GM19239 (cell line): ENCODE data around the gene CAPRIN1.
"Not testable (repeated sequence)": the region's sequence is repeated elsewhere in the genome, so short reads cannot be mapped to it uniquely, and the experiment has no call there.

ENCODE experiments used
- DNase-seq: peaks from one replicate; pipeline ENCODE4 v3.0.0; 2011; ENCODE audit warnings: low spot score; ENCODE audit not compliant: insufficient read length
- FAIRE-seq: peaks from 2 replicates; lab custom pipeline; 2011; peaks lifted over from hg19 to GRCh38; lab: Jason Lieb, UNC

Gene CAPRIN1

DNA sequence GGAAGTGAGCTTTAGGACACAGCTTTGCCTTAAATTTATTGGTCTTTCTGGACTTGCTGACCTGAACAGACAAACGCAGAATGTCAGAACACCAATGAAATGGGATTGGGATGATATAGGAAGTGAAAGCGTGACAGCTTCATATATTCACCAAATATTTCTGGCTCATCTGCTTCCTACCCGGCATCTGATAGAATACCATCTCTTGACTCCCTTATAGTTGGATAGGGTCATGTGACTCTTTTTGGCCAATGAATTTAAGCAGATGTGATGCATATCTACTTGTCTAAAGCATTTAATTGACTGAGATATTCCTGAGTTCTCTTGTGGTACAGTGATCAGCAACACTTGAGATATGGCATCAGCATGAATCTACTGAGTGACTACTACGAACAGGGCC lies 2.5 kb upstream of the CAPRIN1 start:
- FAIRE-seq (no peak), DNase-seq (no peak)

DNA sequence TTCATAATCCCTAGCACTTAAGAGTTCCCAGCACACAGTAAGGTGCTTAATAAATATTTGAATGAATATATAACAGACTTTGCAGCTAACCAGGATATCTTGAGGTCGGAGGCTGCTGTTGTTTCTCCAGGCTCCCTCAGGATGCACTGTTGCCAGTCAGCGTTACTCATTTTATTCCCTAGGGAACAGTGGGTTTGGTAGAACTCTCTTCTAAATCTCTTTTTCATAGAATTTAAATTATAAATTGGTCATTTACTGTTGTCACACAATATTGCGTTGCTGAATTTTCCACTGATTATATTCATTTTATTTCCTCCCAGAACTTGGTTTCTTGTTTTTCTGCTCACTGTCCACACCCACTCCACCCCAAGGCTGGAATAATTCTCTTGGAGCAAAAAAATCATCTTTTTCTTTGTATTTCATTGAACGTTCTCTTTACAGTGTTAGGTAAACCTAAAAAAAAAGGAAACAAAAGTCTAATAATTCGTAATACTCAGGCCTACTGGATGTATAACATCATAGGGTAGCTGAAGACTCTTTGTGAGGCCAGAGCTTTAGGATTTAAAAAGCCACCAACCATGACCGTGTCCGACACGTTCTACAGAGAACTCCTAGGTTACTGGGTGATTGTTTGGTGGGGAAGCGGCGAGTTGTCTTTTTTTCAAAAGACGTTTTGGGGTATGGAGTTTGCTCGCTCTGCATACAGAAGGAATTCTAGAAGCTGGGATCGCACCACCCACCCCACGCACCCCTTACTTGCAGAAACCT lies 766 bp upstream of the CAPRIN1 start:
- FAIRE-seq = no peak
- no peak for DNase-seq

DNA sequence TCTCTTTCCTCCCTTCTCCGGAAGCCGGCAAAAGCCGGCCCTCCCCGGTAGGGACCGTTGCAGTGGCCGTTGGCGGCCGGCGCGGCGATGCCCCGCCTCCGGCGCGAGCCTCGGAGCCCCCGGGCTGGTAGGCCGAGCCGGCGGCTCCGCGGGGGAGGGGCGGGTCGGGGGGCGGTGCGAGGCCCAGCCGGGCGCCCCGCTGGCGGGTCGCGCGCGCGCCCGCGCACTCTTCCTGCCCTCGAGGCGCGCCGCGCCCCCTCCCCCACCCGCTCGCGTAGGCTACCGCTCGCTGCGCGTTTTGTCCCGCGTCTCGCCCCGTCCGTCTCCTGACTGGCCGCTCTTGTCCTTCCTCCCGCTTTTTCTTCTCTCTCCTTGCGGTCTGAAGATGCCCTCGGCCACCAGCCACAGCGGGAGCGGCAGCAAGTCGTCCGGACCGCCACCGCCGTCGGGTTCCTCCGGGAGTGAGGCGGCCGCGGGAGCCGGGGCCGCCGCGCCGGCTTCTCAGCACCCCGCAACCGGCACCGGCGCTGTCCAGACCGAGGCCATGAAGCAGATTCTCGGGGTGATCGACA lies 591 bp downstream of the CAPRIN1 start:
- no peak for FAIRE-seq

DNA sequence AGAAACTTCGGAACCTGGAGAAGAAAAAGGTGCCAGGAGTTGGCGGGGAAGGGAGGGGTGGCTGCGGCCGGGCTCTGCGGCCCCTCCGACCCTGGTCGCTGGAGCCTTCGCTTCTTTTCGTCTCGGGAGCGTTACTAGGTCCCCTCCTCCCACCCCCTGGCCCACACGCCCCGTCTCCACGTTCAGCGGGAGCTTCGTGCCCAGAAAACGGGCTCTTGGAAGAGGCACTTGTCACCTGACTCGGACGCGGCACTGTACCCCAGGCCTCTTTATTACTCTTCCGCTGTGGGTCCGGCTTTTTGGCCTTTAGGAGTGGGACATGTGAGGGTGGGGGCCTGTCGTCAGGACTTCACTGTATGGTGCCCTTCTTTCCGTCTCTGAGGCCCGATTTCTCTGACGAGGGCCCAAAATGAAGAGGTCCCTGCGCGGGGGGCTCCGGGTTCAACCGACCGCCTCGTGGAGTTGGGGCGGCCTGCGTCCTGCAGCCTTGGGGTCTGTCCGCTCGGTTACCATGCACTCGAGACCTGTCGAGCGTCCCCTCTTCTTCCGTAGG lies 1.2 kb downstream of the CAPRIN1 start:
- no peak for DNase-seq
- no peak for FAIRE-seq

More for the DNA sequence above, 591 bp downstream of the CAPRIN1 start:
- peak; percentile 80 for DNase-seq

DNA sequence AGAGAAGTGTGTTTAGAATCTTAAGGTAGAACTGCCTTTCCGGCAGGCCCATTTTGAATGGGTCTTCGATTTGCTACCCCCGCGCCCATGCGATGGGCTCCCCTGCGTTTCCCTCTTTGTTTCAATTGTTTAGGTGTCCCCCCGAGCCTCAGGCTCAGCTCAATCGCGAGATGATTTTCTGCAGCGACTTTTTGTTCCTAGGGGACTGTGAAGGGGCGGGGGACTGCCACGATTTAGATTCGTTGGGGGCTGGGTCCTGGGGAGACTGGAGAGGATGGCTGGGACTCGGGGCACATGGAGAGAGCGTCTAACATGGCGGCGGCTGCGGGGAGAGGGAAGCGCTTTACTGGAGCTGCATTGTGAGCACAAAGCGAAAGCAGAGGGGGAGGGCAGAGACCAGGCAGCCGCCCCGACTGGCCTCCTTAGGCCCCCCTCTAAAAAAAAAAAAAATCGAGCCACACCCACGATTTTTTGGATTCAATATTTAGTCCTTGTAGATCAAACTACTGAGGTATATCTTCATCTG lies 1.7 kb downstream of the CAPRIN1 start:
- peak; percentile 48 for DNase-seq
- peak; percentile 92 for FAIRE-seq

DNA sequence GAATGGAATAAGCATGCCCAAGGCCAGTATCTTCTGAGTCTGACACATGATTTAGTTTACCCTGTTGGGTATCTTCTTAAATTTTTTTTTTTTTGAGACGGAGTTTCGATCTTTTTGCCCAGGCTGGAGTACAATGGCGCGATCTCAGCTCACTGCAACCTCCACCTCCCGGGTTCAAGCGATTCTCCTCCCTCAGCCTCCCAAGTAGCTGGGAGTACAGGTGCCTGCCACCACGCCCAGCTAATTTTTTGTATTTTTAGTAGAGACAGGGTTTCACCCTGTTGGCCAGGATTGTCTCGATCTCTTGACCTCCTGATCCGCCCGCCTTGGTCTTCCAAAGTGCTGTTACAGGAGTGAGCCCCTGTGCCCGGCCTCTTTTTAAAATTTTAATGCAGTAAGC lies 2.8 kb downstream of the CAPRIN1 start:
- not testable (repeated sequence) for DNase-seq, FAIRE-seq

DNA sequence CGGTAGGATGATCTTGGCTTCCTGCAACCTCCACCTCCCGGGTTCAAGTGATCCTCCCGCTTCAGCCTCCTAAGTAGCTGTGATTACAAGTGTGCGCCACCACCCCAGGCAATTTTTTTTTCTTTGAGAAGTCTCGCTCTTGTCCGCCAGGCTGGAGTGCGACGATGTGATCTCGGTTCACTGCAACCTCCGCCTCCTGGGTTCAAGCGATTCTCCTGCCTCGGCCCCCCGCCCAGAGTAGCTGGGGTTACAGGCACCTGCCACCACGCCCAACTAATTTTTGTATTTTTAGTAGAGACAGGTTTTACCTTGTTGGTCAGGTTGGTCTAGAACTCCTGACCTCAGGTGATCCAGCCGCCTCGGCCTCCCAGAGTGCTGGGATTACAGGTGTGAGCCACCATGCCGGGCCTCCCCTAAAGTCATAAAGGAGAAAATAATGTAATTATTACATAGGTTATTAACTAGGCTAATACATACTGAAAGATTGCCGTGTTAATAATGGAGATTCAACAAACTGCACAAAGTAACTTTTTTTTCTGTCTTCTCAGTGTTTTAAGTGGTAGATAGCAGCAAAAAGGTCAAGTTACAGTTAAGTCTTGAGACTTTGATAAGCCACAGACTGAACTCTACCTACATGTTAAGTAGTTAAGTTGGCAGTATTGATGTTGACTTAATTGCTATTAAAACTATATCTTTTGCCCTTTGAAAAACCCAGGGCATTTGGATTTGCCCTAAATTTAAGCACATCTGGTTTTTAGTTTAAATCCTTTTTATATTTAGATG lies 3.9 kb downstream of the CAPRIN1 start:
- FAIRE-seq = no peak
- no peak for DNase-seq

DNA sequence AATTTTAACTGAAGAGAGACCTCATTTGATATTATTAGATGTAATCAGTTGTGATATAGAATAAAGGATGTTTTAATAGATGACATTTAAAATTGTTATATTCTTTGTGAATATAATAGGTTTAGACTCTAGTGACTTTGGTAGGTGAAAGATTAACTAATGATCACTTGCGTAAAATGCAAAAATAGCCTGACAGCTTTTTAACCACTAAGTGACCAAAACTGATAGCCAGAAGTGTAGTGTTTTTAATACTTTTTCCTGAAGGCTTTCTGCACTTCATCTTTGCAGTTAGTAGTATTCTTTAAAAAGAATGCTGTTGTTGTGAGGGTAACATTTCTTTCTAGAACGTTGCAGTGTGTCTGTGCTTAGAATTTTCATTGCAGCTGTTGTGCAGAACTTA lies 5.1 kb downstream of the CAPRIN1 start:
- FAIRE-seq (no peak), DNase-seq (no peak)

DNA sequence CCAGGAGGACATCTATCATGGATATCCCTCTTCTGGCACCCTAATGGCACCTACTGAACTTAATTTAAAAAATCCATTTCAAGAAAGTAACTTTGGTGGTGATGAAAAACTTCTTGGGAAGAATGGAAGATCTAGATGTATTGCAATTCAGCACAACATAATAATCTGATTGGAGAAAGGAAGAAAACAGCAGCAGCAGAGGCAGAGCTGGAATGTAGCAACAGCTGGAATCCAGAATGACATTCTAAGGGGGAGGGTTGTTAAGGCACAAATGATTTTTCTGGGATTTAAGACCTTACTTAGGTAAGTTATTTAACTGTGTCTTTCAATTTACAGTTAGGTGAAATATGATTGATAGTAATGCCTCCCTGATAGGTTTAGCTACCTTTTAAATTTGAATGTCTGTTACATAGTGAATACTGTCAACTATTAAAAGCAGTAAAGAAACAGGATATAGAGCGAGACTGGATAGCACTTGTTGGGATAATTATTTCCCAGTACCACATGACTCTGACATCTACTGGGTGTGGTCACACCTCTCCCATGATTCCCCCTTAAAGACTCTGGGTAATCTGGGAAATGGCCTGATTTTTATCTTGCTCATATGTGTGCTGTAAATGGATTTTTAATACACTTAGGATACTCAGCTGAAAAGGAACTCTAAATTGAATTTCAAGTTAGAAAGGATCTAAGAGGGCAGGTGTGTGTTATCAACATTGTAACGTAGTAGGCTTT lies 11.7 kb downstream of the CAPRIN1 start:
- DNase-seq (no peak), FAIRE-seq (peak; percentile 42)

DNA sequence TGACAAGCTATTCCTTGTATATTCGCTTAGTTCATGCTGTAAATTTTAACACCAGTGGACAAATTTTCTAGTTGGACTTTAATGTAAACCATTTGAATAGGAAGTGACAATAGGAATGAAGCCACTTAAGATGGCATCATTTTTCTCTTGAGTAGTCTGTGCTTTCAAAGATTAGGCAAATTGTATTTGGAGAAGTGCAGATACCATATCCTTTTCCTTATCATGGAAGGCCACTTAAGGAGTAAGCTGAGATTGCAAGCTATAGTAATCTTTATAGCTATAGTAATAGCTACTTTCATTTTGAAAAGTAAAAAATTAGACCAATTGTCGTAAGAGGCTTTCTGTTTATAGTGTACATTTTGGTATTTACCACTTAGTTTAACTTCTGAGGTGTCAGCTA lies 12.8 kb downstream of the CAPRIN1 start:
- no peak for DNase-seq
- no peak for FAIRE-seq

DNA sequence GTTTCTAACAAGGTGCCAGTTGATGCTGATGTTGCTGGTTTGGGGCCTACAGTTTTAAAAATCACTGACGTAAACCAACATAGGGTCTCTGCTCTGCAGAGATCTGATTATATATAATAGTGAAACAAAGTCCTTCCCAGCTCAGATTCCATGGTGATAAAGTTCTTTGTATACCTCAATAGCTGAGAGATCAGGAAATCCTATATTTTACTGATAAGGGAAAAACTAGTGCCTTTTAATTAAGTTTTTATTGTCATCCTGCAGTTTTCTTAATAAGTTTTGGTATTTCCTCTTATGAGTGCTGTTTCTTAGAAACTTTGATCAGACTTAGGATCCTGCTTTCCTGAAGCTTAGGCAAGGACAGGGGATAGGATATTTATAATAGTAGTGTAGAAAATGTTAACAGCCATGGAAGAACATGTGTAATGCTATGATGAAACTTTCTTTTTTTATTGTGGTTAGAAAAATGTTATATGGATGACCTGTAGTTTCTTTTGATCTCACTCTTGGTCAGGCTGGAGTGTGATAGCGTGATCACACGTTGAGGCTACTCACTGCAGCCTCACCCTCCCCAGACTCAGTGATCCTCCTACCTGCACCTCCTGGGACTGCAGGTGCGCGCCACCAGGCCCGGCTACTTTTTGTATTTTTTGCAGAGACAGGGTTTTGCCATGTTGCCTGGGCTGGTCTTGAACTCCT lies 14.1 kb downstream of the CAPRIN1 start:
- FAIRE-seq (no peak), DNase-seq (no peak)

DNA sequence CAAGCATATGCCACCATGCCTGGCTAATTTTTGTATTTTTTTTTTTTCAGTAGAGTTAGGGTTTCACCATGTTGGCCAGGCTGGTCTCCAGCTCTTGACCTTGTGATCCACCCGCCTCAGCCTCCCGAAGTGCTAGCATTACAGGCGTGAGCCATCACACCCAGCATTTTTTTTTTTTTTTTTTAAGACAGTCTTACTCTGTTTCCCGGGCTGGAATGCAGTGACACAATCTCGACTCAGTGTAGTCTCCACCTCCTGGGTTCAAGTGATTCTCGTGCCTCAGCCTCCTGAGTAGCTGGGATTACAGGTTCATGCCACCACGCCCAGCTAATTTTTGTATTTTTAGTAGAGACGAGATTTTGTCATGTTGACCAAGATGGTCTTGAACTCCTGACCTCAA lies 15.2 kb downstream of the CAPRIN1 start:
- not testable (repeated sequence) for FAIRE-seq, DNase-seq

DNA sequence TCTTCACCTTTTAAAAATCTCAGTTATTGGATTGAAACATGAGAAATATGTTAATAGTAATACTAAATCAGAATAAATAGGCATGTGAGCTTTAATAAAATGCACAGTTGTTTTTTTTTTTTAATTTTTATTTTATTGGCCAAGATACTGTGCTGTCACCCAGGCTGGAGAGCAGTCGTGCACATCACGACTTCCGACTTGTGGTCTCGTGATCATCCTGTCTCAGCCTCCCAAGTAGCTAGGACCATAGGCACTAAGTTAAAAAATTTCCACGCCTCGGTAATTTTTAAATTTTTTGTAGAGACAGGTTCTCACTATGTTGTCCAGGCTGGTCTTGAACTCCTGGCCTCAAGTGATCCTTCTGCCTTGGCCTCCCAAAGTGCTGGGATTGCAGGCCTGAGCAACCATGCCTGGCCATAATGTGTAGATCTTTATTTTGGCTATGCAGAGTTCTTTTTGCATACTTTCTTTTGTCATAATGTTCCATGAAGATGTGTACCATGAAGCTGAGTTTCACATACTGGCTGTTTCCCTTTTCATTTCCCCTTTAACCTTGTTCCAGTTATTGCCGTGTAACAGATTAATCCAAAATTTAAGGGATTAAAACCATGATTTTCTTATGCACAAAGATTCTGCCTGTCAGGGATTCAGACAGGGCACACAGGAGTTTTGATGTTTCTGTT lies 16.0 kb downstream of the CAPRIN1 start:
- FAIRE-seq (peak; percentile 44), DNase-seq (no peak)

DNA sequence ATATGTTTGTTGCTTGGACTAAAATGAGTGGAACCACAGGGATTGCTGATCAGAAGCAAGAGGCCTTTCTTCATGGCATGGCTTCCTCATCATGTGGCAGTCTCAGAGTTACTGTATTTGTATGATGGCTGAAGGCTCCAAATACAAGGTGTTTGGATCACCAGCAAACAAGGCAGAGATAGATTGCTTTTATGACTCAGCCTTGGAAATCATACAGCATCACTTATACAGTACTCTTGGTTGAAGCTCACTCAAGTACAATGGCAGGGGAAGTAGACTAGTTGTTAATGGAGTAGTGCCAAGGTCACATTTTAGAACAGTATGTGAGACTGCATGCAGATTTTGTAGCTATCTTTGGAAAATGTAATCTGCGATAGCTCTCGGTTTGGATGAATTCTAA lies 16.6 kb downstream of the CAPRIN1 start:
- DNase-seq (no peak), FAIRE-seq (peak; percentile 66)

DNA sequence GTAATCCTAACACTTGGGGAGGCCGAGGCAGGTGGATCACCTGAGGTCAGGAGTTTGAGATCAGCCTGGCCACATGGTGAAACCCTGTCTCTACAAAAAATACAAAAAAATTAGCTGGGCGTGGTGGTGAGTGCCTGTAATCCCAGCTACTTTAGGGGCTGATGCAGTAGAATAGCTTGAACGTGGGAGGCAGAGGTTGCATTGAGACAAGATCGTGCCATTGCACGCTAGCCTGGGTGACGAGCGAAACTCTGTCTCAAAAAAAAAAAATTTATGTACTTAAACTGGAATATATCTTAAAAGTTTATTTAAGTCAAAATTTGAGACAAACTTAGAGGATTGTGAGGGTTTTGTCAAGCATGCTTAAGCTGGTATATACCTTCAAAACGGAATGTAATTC lies 19.8 kb downstream of the CAPRIN1 start:
- DNase-seq, FAIRE-seq: not testable (repeated sequence)

DNA sequence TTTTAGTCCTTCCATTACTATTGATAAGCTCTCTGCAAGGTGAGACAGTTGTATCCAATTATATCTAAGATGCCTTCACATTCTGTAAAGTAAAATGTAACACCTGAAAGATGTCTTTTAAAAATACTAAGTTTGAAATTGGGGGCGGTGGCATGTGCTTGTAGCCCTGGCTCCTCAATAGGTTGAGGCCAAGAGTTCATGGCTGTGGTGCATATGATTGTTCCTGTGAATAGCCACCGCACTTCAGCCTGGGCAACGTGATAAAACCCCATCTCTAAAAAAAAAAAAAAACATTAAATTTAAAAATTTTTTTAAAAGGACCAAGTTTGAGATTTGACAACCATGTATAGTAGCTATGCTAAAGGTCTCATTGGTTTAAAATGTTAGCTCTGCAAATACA lies 20.5 kb downstream of the CAPRIN1 start:
- FAIRE-seq = no peak
- no peak for DNase-seq

DNA sequence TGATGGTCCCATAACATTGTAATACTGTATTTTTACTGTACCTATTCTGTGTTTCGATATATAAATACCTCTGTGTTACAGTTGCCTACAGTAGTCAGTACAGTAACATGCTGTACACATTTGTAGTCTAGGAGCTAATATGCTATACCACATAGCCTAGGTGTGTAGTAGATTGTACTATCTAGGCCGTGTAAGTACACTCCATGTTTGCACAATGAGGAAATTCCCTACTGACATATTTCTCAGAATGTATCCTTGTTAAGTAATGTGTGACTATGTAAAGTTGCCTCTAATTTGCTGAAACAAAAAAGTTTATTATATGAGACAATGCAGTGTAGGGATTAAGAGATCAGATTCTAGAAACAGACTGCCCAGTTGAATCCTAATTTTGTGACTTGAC lies 21.3 kb downstream of the CAPRIN1 start:
- FAIRE-seq = no peak
- DNase-seq = no peak

DNA sequence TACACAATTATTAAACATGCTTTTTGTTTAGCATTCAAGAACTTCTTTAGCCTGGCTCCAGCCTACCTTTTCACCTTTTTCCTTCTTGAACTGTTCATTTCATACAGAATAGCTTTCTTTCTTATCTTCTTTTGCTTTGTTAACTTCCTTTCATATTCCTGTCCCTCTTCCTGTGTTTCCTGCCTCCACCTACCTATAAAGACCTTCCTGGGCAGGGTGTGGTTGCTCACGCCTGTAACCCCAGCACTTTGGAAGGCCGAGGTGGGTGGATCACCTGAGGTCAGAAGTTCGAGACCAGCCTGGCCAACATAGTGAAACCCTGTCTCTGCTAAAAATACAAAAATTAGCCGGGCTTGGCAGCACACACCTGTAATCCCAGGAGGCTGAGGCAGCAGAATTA lies 22.9 kb downstream of the CAPRIN1 start:
- FAIRE-seq (no peak), DNase-seq (no peak)
